ENCODE results near the gene IER5. TPM values are rescaled to one million over a fixed set of nuclear protein-coding genes. Genes with fewer than 3 reads are reported as not detected.

The IER5 gene
- total RNA-seq, 2 donors from 2014 or later = 13.2 to 21.2 TPM

DNA sequence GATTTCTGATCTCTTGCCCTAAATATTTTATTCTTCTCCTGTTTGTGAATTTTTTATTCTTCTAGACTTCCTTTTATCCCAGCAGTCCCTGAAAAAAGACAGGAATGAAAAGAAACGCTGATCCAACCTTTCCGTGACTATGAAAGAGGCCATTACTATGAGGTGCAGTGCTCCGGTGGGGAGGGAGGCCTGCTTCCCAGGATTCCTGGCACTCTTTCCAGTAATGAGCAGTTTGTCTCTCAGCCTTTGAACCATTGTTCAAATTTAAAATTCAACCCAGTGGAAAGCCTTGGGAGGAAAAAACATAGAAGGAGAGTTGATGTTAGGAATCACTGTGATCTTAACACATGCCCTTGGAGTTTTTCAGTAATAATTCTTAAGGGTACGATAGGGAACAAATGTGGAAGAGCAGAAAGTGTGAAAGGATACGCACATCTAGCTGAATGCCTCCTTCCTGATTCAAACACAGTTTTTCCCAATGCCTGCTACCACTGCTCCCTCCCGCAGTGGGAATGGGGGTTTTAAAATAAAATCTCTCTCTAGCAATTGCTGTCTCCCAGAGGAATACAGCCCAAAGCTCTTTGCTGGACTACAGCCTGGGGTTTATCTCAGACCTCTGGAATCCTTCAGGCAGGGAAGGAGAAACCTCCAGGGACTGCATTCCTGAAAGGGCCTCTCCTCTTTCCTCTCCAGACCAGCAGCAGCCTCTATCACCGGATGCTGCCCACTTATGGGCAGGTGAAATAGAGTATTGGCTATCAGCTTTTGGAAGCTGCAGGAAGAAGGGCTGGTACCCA lies 6.1 kb downstream of the IER5 start:
- no peak overlapping the region for H3K27ac ChIP-seq (ENCODE audit: low read depth, low read length)
- no peak for DNase-seq
- H3K27me3 ChIP-seq (ENCODE audit: control insufficient read depth, insufficient read depth, low read length, poor library complexity, severe bottlenecking) = no peaks in the 10 kb centered on the region
- no peak overlapping the region for H3K4me3 ChIP-seq (ENCODE audit: low read length)
- WGBS, 2 experiments (ENCODE audit: insufficient coverage in 1 of 2, insufficient read length in 1 of 2) = 80 to 89% methylated on average over 5 to 7 of the region's 7 CpGs
- no peak overlapping the region for H3K9ac ChIP-seq (ENCODE audit: extremely low read depth, low read length, poor library complexity, severe bottlenecking)
- peaks cover 28% of the 10 kb centered on the region for H3K36me3 ChIP-seq (ENCODE audit: control insufficient read depth, insufficient read depth, low read length)
- Mint-ChIP-seq H3K4me1 (peaks cover 70% of the 10 kb centered on the region), H3K27ac (no peak overlapping the region), H3K4me3 (no peak overlapping the region), H3K36me3 (ENCODE audit: low read depth) (peaks cover 21% of the 10 kb centered on the region), H3K9me3 (no peaks in the 10 kb centered on the region), H3K27me3 (ENCODE audit: insufficient read depth) (peaks cover 40% of the 10 kb centered on the region)
- no peaks in the 10 kb centered on the region for H3K9me3 ChIP-seq (ENCODE audit: control insufficient read depth, low read length)
- TF ChIP-seq, protein P1, sequence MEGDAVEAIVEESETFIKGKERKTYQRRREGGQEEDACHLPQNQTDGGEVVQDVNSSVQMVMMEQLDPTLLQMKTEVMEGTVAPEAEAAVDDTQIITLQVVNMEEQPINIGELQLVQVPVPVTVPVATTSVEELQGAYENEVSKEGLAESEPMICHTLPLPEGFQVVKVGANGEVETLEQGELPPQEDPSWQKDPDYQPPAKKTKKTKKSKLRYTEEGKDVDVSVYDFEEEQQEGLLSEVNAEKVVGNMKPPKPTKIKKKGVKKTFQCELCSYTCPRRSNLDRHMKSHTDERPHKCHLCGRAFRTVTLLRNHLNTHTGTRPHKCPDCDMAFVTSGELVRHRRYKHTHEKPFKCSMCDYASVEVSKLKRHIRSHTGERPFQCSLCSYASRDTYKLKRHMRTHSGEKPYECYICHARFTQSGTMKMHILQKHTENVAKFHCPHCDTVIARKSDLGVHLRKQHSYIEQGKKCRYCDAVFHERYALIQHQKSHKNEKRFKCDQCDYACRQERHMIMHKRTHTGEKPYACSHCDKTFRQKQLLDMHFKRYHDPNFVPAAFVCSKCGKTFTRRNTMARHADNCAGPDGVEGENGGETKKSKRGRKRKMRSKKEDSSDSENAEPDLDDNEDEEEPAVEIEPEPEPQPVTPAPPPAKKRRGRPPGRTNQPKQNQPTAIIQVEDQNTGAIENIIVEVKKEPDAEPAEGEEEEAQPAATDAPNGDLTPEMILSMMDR (conservative IDR thresholded peaks at IDR 0.05) = no peak
- peaks cover 21% of the 10 kb centered on the region for H3K4me1 ChIP-seq (ENCODE audit: control insufficient read depth, insufficient read depth, low read length)

DNA sequence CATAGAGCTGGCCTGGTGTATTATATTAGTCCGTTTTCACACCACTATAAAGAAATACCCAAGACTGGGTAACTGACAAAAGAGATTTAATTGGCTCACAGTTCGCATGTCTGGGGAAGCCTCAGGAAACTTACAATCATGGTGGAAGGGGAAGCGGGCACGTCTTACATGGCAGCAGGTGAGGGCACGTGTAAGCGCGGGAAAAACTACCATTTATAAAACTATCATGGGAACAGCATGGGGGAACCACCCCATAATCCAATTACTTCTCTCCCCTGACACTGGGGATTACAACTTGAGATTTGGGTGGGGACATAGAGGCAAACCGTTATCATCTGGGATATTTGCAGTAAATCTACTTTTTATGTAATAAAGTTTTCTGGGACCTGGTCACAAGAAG lies 6.8 kb downstream of the IER5 start:
- no peak overlapping the region for H3K27ac ChIP-seq (ENCODE audit: low read depth, low read length)
- H3K4me1 ChIP-seq (ENCODE audit: control insufficient read depth, insufficient read depth, low read length) = peaks cover 21% of the 10 kb centered on the region
- H3K4me3 Mint-ChIP-seq = no peak overlapping the region
- H3K9me3 Mint-ChIP-seq = no peaks in the 10 kb centered on the region
- H3K4me3 ChIP-seq (ENCODE audit: low read length) = no peak overlapping the region
- no peaks in the 10 kb centered on the region for H3K9me3 ChIP-seq (ENCODE audit: control insufficient read depth, low read length)
- no peak overlapping the region for H3K9ac ChIP-seq (ENCODE audit: extremely low read depth, low read length, poor library complexity, severe bottlenecking)
- H3K27me3 ChIP-seq (ENCODE audit: control insufficient read depth, insufficient read depth, low read length, poor library complexity, severe bottlenecking) = no peaks in the 10 kb centered on the region
- WGBS, 2 experiments (ENCODE audit: insufficient coverage in 1 of 2, insufficient read length in 1 of 2) = 91 to 100% methylated on average over 1 to 8 of the region's 8 CpGs
- peaks cover 28% of the 10 kb centered on the region for H3K36me3 ChIP-seq (ENCODE audit: control insufficient read depth, insufficient read depth, low read length)
- no peak overlapping the region for H3K27ac Mint-ChIP-seq
- DNase-seq = no peak
- peaks cover 39% of the 10 kb centered on the region for H3K27me3 Mint-ChIP-seq (ENCODE audit: insufficient read depth)
- peaks cover 77% of the 10 kb centered on the region for H3K4me1 Mint-ChIP-seq
- TF ChIP-seq, protein P1 (conservative IDR thresholded peaks at IDR 0.05) = no peak
- peaks cover 21% of the 10 kb centered on the region for H3K36me3 Mint-ChIP-seq (ENCODE audit: low read depth)

DNA sequence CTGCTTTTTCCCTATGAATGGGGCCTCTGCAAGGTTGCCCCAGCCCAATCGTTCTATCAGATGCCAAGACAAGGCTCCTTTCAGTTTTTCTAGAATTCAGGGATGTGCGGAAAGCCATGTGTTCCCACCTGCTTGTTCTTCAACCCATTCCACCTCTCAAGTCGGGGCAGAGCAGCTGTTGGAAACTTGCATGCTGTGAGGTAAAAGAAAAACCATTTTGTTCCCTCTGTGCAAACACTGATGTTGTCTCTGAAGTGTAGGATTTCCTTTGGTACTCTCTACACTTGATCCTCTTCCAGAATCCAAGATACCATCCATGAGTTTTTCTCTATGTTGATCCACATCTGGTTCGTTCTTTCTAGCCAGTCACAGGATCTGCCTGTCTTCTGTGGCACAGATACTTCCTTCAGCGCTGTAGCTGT lies 7.3 kb downstream of the IER5 start:
- Histone ChIP-seq H3K4me1 (ENCODE audit: control insufficient read depth, insufficient read depth, low read length) (peaks cover 21% of the 10 kb centered on the region), H3K4me3 (ENCODE audit: low read length) (no peak overlapping the region), H3K36me3 (ENCODE audit: control insufficient read depth, insufficient read depth, low read length) (peaks cover 27% of the 10 kb centered on the region), H3K9me3 (ENCODE audit: control insufficient read depth, low read length) (no peaks in the 10 kb centered on the region), H3K27ac (ENCODE audit: low read depth, low read length) (peak overlapping the region; percentile 31), H3K9ac (ENCODE audit: extremely low read depth, low read length, poor library complexity, severe bottlenecking) (no peak overlapping the region), H3K27me3 (ENCODE audit: control insufficient read depth, insufficient read depth, low read length, poor library complexity, severe bottlenecking) (no peaks in the 10 kb centered on the region)
- H3K27me3 Mint-ChIP-seq (ENCODE audit: insufficient read depth) = peaks cover 34% of the 10 kb centered on the region
- TF ChIP-seq, protein P1 (conservative IDR thresholded peaks at IDR 0.05) = no peak
- peaks cover 19% of the 10 kb centered on the region for H3K36me3 Mint-ChIP-seq (ENCODE audit: low read depth)
- WGBS, 2 experiments (ENCODE audit: insufficient coverage in 1 of 2, insufficient read length in 1 of 2) = 80 to 86% methylated on average over 2 to 5 of the region's 5 CpGs
- no peak for DNase-seq
- no peaks in the 10 kb centered on the region for H3K9me3 Mint-ChIP-seq
- H3K4me3 Mint-ChIP-seq = no peak overlapping the region
- peaks cover 80% of the 10 kb centered on the region for H3K4me1 Mint-ChIP-seq
- no peak overlapping the region for H3K27ac Mint-ChIP-seq
